A549 (cell line): ENCODE data around the gene TDRD9. TPM values are rescaled to one million over a fixed set of nuclear protein-coding genes. Genes with fewer than 3 reads are reported as not detected.
A peak's percentile ranks its signal among the peaks of the same experiment; 100 is the strongest.
"Not testable (repeated sequence)": the region's sequence is repeated elsewhere in the genome, so short reads cannot be mapped to it uniquely, and the experiment has no call there.

Experiments used
- ATAC-seq, 2 experiments: fragments of 200-7000 bp in 1 of 2; fragments of >200 bp in 1 of 2; cut with Nextera tagmentation in 1 of 2; cut with Tn5 transposase in 1 of 2; 3 replicates each; pipeline versions ENCODE4 v1.8.0 to v1.9.1; 2018 to 2020; ENCODE audit warnings: mild to moderate bottlenecking in 1 of 2, moderate library complexity in 1 of 2
- CTCF ChIA-PET: fragments of 300-600 bp; sonication (Branson Sonifier 250); formaldehyde crosslinking; extraction: SDS; loops from one replicate; lab custom pipeline; 2021; ENCODE audit warnings: antibody characterized with exemption, inconsistent platforms; lab: Yijun Ruan, JAX
- POLR2A ChIA-PET: fragments of 350-600 bp; formaldehyde crosslinking; extraction: SDS; loops from one replicate; lab custom pipeline; 2021; ENCODE audit warnings: antibody characterized with exemption, inconsistent platforms; lab: Yijun Ruan, JAX
- DNase-seq, 2 experiments: peaks; one replicate each; pipeline versions ENCODE4 v3.0.0 to v3.0.0-alpha.2; 2011 to 2016; ENCODE audit warnings: low read depth in 1 of 2, low spot score in 1 of 2
- FAIRE-seq: peaks from 2 replicates; lab custom pipeline; 2011; peaks lifted over from hg19 to GRCh38; lab: Jason Lieb, UNC
- H3K27ac ChIP-seq, 2 experiments: fragments of >200 bp; sonication (Bioruptor Twin); formaldehyde crosslinking; 3 replicates each; pipeline ENCODE4 v1.5.1; 2016 to 2017
- H3K4me1 ChIP-seq: fragments of >200 bp; sonication (Bioruptor Twin); formaldehyde crosslinking; 3 replicates; pipeline ENCODE4 v1.6.1; 2016
- H3K4me2 ChIP-seq: fragments of >200 bp; sonication (Bioruptor Twin); formaldehyde crosslinking; 3 replicates; pipeline ENCODE4 v1.6.1; 2016
- H3K4me3 ChIP-seq: fragments of >200 bp; sonication (Bioruptor Twin); formaldehyde crosslinking; 3 replicates; pipeline ENCODE4 v1.5.1; 2016
- H3K9me3 ChIP-seq: fragments of >200 bp; sonication (Bioruptor Twin); formaldehyde crosslinking; 3 replicates; pipeline ENCODE4 v1.6.1; 2016
- CHD2 ChIP-seq: fragments of 150-350 bp; IDR thresholded peaks from 2 replicates; pipeline ENCODE4 v1.6.1; 2014; ENCODE audit warnings: low read length; ENCODE audit not compliant: partially characterized antibody
- EP300 ChIP-seq, 2 experiments: fragments of >200 bp; sonication (Bioruptor Twin); formaldehyde crosslinking; IDR thresholded peaks; 2 replicates in 1 of 2; 3 replicates in 1 of 2; pipeline ENCODE4 v1.6.1; 2016 to 2017
- ESRRA ChIP-seq: fragments of 150-350 bp; IDR thresholded peaks from 2 replicates; pipeline ENCODE4 v1.6.1; 2014; ENCODE audit warnings: mild to moderate bottlenecking, low read length, borderline replicate concordance
- FOSL2 ChIP-seq, 2 experiments: fragments of 450-650 bp in 1 of 2; fragments of >200 bp in 1 of 2; sonication (Bioruptor Twin) in 1 of 2; formaldehyde crosslinking; IDR thresholded peaks; 2 replicates each; pipeline versions ENCODE4 v1.5.0 to v1.6.1; 2016 to 2020; ENCODE audit warnings: mild to moderate bottlenecking in 1 of 2, moderate library complexity in 1 of 2
- HOXB5 ChIP-seq: fragments of 250-450 bp; sonication (Bioruptor Pico); IDR thresholded peaks from 2 replicates; pipeline ENCODE4 v1.5.0; 2020; ENCODE audit warnings: mild to moderate bottlenecking, moderate library complexity
- JUNB ChIP-seq: fragments of >200 bp; sonication (Bioruptor Twin); formaldehyde crosslinking; IDR thresholded peaks from 2 replicates; pipeline ENCODE4 v1.6.1; 2016
- KDM1A ChIP-seq: fragments of 200-600 bp; sonication (generic); IDR thresholded peaks from 2 replicates; pipeline ENCODE4 v1.6.1; 2016; ENCODE audit warnings: low read depth, mild to moderate bottlenecking
- MAFK ChIP-seq: fragments of 450-650 bp; IDR thresholded peaks from 2 replicates; pipeline ENCODE4 v1.6.1; 2014; ENCODE audit not compliant: partially characterized antibody
- MAZ ChIP-seq: fragments of 150-350 bp; IDR thresholded peaks from 2 replicates; pipeline ENCODE4 v1.6.1; 2014; ENCODE audit warnings: antibody characterized with exemption, low read depth, low read length, borderline replicate concordance
- MYC ChIP-seq: IDR thresholded peaks from 2 replicates; pipeline ENCODE4 v1.6.1; 2012; ENCODE audit warnings: mild to moderate bottlenecking, inconsistent platforms, low read length, improper control_type of control experiment, borderline replicate concordance
- NR3C1 ChIP-seq: fragments of >200 bp; sonication (Bioruptor Twin); formaldehyde crosslinking; IDR thresholded peaks from 3 replicates; pipeline ENCODE4 v1.6.1; 2017
- RAD21 ChIP-seq, 2 experiments: fragments of >200 bp in 1 of 2; sonication (Bioruptor Twin) in 1 of 2; formaldehyde crosslinking in 1 of 2; IDR thresholded peaks in 1 of 2; conservative IDR thresholded peaks in 1 of 2; 2 replicates in 1 of 2; 3 replicates in 1 of 2; pipeline ENCODE4 v1.6.1; 2012 to 2018; ENCODE audit warnings: inconsistent platforms in 1 of 2
- RNF2 ChIP-seq: fragments of 200-600 bp; sonication (generic); IDR thresholded peaks from 2 replicates; pipeline ENCODE4 v1.6.1; 2016; ENCODE audit warnings: low read depth, mild to moderate bottlenecking, antibody characterized with exemption, moderate library complexity, borderline replicate concordance
- SMC3 ChIP-seq: fragments of >200 bp; sonication (Bioruptor Twin); formaldehyde crosslinking; IDR thresholded peaks from 3 replicates; pipeline ENCODE4 v1.6.1; 2018; ENCODE audit warnings: inconsistent platforms
- SREBF2 ChIP-seq: fragments of 450-650 bp; IDR thresholded peaks from 2 replicates; pipeline ENCODE4 v1.6.1; 2014; ENCODE audit warnings: mild to moderate bottlenecking, moderate library complexity
- TP53 ChIP-seq: fragments of 250-450 bp; sonication (Bioruptor Pico); IDR thresholded peaks from 2 replicates; pipeline ENCODE4 v1.5.0; 2021; ENCODE audit warnings: mild to moderate bottlenecking, moderate library complexity
- ZC3H11A ChIP-seq: fragments of 450-650 bp; IDR thresholded peaks from 2 replicates; pipeline ENCODE4 v1.6.1; 2014; ENCODE audit warnings: antibody characterized with exemption, mild to moderate bottlenecking
- ZFP36 ChIP-seq: fragments of 450-650 bp; IDR thresholded peaks from 2 replicates; pipeline ENCODE4 v1.6.1; 2014; ENCODE audit warnings: borderline replicate concordance; ENCODE audit not compliant: partially characterized antibody
- WGBS: methylation state at CpG from one replicate; pipeline ENCODE4 v1.1.6; 2017; ENCODE audit errors: missing lambda C conversion rate; 5-methylcytosine and 5-hydroxymethylcytosine counted together
- polyA plus RNA-seq, 4 experiments: library from polyadenylated mRNA; depleted of rRNA in 3 of 4; stranded (reverse); fragments of >200 nt; fragmentation: RNase III in 1 of 4; extraction: RNeasy Plus Mini Kit Qiagen cat#74134 plus additional on column Dnase treatment in 1 of 4; gene quantifications; 2 replicates in 3 of 4; 3 replicates in 1 of 4; pipeline ENCODE4 v1.2.3, GENCODE V29; 2011 to 2017
- TF ChIP-seq, protein P1 (sequence below): fragments of >200 bp; sonication (Bioruptor Twin); formaldehyde crosslinking; IDR thresholded peaks from 3 replicates; pipeline ENCODE4 v1.5.1; 2016
- TF ChIP-seq, protein P2 (sequence below): fragments of 250-450 bp; sonication (Bioruptor Pico); IDR thresholded peaks from 2 replicates; pipeline ENCODE4 v1.5.0; 2020; ENCODE audit warnings: low read depth, mild to moderate bottlenecking, moderate library complexity

The TDRD9 gene
- polyA plus RNA-seq, 2 of the 4 experiments (the other 2 are of a cell fraction) = 0.04 TPM; not detected in 1

DNA sequence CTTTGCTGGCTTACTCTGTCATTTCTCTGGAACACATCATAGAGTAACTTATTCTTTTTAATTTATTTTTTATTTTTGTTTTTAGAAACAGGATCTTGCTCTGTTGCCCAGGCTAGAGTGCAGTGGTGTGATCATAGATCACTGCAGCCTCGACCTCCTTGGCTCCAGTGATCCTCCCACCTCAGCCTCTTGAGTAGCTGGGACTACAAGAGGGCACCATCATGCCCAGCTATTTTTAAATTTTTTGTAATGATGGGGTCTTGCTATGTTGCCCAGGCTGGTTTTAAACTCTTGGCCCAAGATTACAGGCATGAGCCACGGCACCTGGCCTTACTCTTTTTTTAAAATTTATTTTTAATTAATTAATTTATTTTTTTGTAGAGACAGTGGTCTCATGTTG is 46.3 kb downstream of the TDRD9 start:
- 41% methylated on average over 2 of the region's 2 CpGs for WGBS
- POLR2A ChIA-PET = no interaction called here
- no peak overlapping the region for H3K27ac ChIP-seq
- no peak overlapping the region for H3K4me2 ChIP-seq
- no peaks in the 10 kb centered on the region for H3K9me3 ChIP-seq
- CTCF ChIA-PET = interaction anchor here (0.9 to 1.3 kb wide), 4 partner anchors 17 to 166 kb away, joined by 3 to 5 read pairs (median 4); a partner anchor contains a TSS
- TF ChIP-seq KDM1A = no peak
- TF ChIP-seq, protein P1, sequence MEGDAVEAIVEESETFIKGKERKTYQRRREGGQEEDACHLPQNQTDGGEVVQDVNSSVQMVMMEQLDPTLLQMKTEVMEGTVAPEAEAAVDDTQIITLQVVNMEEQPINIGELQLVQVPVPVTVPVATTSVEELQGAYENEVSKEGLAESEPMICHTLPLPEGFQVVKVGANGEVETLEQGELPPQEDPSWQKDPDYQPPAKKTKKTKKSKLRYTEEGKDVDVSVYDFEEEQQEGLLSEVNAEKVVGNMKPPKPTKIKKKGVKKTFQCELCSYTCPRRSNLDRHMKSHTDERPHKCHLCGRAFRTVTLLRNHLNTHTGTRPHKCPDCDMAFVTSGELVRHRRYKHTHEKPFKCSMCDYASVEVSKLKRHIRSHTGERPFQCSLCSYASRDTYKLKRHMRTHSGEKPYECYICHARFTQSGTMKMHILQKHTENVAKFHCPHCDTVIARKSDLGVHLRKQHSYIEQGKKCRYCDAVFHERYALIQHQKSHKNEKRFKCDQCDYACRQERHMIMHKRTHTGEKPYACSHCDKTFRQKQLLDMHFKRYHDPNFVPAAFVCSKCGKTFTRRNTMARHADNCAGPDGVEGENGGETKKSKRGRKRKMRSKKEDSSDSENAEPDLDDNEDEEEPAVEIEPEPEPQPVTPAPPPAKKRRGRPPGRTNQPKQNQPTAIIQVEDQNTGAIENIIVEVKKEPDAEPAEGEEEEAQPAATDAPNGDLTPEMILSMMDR = no peak
- TF ChIP-seq MYC = no peak
- no peak for TF ChIP-seq TP53 (CRISPR knock-in tag)
- no peak for TF ChIP-seq ESRRA
- TF ChIP-seq CHD2 = no peak
- no peak for TF ChIP-seq ZFP36
- no peak for TF ChIP-seq HOXB5
- no peak for TF ChIP-seq EP300 (IDR thresholded peaks at IDR 0.05)
- TF ChIP-seq, protein P2, sequence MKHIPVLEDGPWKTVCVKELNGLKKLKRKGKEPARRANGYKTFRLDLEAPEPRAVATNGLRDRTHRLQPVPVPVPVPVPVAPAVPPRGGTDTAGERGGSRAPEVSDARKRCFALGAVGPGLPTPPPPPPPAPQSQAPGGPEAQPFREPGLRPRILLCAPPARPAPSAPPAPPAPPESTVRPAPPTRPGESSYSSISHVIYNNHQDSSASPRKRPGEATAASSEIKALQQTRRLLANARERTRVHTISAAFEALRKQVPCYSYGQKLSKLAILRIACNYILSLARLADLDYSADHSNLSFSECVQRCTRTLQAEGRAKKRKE (CRISPR knock-in tag) = no peak
- TF ChIP-seq MAZ = no peak
- TF ChIP-seq RNF2 = no peak
- TF ChIP-seq NR3C1 = no peak
- TF ChIP-seq JUNB = no peak
- no peak for TF ChIP-seq ZC3H11A
- TF ChIP-seq FOSL2 (IDR thresholded peaks at IDR 0.05) = no peak
- TF ChIP-seq FOSL2 (CRISPR knock-in tag; IDR thresholded peaks at IDR 0.05) = no peak
- no peak for TF ChIP-seq SREBF2
- no peak for TF ChIP-seq MAFK
- FAIRE-seq (no peak), ATAC-seq (no peak), DNase-seq (no peak)
- H3K4me1 ChIP-seq = no peaks in the 10 kb centered on the region
- no peak overlapping the region for H3K4me3 ChIP-seq

DNA sequence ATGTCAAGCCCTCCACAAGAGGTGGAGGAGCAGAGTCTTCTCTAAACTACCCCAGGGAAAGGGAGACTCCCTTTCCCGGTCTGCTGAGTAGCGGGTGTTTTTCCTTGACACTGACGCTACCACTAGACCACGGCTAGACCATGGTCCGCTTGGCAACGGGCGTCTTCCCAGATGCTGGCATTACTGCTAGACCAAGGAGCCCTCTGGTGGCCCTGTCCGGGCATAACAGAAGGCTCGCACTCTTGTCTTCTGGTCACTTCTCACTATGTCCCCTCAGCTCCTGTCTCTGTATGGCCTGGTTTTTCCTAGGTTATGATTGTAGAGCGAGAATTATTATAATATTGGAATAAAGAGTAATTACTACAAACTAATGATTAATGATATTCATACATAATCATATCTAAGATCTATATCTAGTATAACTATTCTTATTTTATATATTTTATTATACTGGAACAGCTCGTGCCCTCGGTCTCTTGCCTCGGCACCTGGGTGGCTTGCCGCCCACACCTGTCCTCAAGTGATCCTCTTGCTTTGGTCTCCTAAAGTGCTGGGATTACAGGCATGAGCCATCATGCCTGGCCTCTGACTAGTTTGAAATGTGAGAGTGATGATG is 52.5 kb downstream of the TDRD9 start:
- DNase-seq = peak in 1 of 2 experiments; percentile 45
- 22% methylated on average over 14 of the region's 14 CpGs for WGBS

More for the DNA sequence above, 52.5 kb downstream of the TDRD9 start:
- POLR2A ChIA-PET, H3K27ac ChIP-seq, FAIRE-seq, H3K4me3 ChIP-seq, H3K9me3 ChIP-seq, H3K4me1 ChIP-seq: not testable (repeated sequence)
- peak in 1 of 2 experiments; percentile 51; a peak in 2 of 6 replicates for ATAC-seq
- TF ChIP-seq SMC3 (peak; percentile 75), RAD21 (conservative IDR thresholded peaks at IDR 0.05 in 1 of 2, IDR thresholded peaks at IDR 0.05 in 1 of 2) (peak; percentile 71 to 73)
- TF ChIP-seq, protein P1 = peak; percentile 56
- CTCF ChIA-PET = interaction anchor here (0.6 to 7.7 kb wide), 29 partner anchors 8 to 702 kb away, joined by 3 to 101 read pairs (median 4); partner anchors contain the start of gene RD3L
- peak overlapping the region; percentile 60; the same call in 2 of the 3 replicates for H3K4me2 ChIP-seq
